Heart left ventricle (tissue), 13 donors: ENCODE results near the gene DGAT2L6.

Source experiments
- POLR2A ChIP-seq, 2 donors: fragments of 450-650 bp; IDR thresholded peaks; one replicate each; pipeline ENCODE4 v1.6.1; 2017; ENCODE audit warnings: antibody characterized with exemption in 2 of 2, mild to moderate bottlenecking in 2 of 2, moderate library complexity in 2 of 2
- TF ChIP-seq, protein P1 (sequence below), 12 donors: fragments of 200-600 bp; sonication (generic) in 4 of 12; IDR thresholded peaks; one replicate each; pipeline versions ENCODE4 v1.5.0 to v1.8.0; 2018 to 2022; ENCODE audit warnings: antibody characterized with exemption in 12 of 12, mild to moderate bottlenecking in 5 of 12
- donor health status: ischemic (EF 13 %, LVEDD 7.1; RV severe dilation, severe dysfunction).
- donor health status: DM: no; HTN: yes; CAD: no.
- donor health status: DM: no; HTN: no; CAD: no.
- donor health status: ischemic (EF 25% LVEDD 6.9; RV normal size, moderate dysfunction).
- donor health status: ischemic (EF 25% LVEDD 5.7; RV mildly dilated, moderate dysfunction).
- donor health status: ischemic (EF 35%, LVEDD 5.7; RV mildly dilated, moderate dysfunction).
- donor health status: nonischemic (EF 11% LVEDD 7.7; RV severe dilation, severe dysfunction).
- donor health status: DM: yes; HTN: yes; CAD: no.
- donor health status: PGD.
- donor health status: ischemic (EF 29% LVEDD 5.4; RV normal size, mild dysfunction).
- donor health status: nonischemic (EF 23%, LVEDD 6.1; RV moderate dilation, normal function).

DNA sequence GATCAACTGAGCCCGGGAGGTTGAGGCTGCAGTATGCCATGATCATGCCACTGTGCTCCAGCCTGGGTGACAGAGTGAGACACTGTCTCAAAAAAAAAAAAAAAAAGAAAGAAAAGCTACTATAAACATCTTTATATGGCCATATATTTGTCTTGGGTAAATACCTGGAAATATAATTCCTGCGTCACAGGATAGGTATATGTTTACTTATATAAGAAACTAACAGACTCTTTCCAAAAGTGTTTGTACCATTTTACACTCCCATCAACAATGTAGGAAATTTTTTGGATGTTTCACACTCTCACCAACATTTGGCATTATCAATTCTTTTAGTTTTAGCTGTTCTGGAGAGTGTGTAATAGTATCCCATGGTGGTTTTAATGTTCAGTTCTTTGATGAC, 70.0 kb downstream of the DGAT2L6 start:
- TF ChIP-seq, protein P1, sequence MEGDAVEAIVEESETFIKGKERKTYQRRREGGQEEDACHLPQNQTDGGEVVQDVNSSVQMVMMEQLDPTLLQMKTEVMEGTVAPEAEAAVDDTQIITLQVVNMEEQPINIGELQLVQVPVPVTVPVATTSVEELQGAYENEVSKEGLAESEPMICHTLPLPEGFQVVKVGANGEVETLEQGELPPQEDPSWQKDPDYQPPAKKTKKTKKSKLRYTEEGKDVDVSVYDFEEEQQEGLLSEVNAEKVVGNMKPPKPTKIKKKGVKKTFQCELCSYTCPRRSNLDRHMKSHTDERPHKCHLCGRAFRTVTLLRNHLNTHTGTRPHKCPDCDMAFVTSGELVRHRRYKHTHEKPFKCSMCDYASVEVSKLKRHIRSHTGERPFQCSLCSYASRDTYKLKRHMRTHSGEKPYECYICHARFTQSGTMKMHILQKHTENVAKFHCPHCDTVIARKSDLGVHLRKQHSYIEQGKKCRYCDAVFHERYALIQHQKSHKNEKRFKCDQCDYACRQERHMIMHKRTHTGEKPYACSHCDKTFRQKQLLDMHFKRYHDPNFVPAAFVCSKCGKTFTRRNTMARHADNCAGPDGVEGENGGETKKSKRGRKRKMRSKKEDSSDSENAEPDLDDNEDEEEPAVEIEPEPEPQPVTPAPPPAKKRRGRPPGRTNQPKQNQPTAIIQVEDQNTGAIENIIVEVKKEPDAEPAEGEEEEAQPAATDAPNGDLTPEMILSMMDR (IDR thresholded peaks at IDR 0.05) = no peak
- TF ChIP-seq POLR2A (IDR thresholded peaks at IDR 0.05) = no peak
